Panc1 (cell line): ENCODE results near the gene GUK1. TPM values are rescaled to one million over a fixed set of nuclear protein-coding genes. Genes with fewer than 3 reads are reported as not detected.

Source experiments
- ATAC-seq: fragments of 200-7000 bp; cut with Tn5 transposase; 2 replicates; pipeline ENCODE4 v1.9.1; 2020; ENCODE audit warnings: mild to moderate bottlenecking, moderate library complexity
- BruUV-seq: library from RNA; stranded (reverse); fragments of 400-500 nt; replicated peaks from 2 replicates; lab custom pipeline; 2021; lab: Mats Ljungman, UMichigan
- CTCF ChIA-PET: fragments of 300-600 bp; sonication (Branson Sonifier 250); formaldehyde crosslinking; loops from one replicate; lab custom pipeline; 2022; ENCODE audit warnings: antibody characterized with exemption; lab: Charles Lee
- POLR2A ChIA-PET: fragments of 300-600 bp; sonication (Branson Sonifier 250); formaldehyde crosslinking; loops from one replicate; lab custom pipeline; 2022; ENCODE audit warnings: antibody characterized with exemption; lab: Charles Lee
- DNase-seq: peaks from one replicate; pipeline ENCODE4 v3.0.0-alpha.2; 2010; ENCODE audit warnings: low read depth, low spot score
- H3K27ac ChIP-seq: 2 replicates; pipeline ENCODE4 v1.5.1; 2011; ENCODE audit warnings: mild to moderate bottlenecking, low read length, inconsistent platforms
- H3K27me3 ChIP-seq: fragments of 200-500 bp; sonication (Bioruptor generic); 2 replicates; pipeline ENCODE4 v1.6.0; 2014; ENCODE audit warnings: low read length, inconsistent platforms; ENCODE audit not compliant: control insufficient read depth, insufficient read depth
- H3K36me3 ChIP-seq: fragments of 200-500 bp; sonication (Bioruptor generic); 2 replicates; pipeline ENCODE4 v1.5.1; 2014; ENCODE audit warnings: inconsistent platforms, mild to moderate bottlenecking, low read length, moderate library complexity; ENCODE audit not compliant: control insufficient read depth, insufficient read depth
- H3K4me1 ChIP-seq: 2 replicates; pipeline ENCODE4 v1.5.1; 2011; ENCODE audit warnings: inconsistent platforms, mild to moderate bottlenecking, low read length, moderate library complexity; ENCODE audit not compliant: control insufficient read depth, insufficient read depth
- H3K4me3 ChIP-seq, 2 experiments: 2 replicates each; pipeline ENCODE4 v1.5.1; 2011 to 2012; ENCODE audit warnings: low read depth in 2 of 2, low read length in 2 of 2, mild to moderate bottlenecking in 2 of 2, inconsistent platforms in 1 of 2, moderate library complexity in 1 of 2
- H3K9me3 ChIP-seq: fragments of 200-500 bp; sonication (Bioruptor generic); 2 replicates; pipeline ENCODE4 v1.5.1; 2014; ENCODE audit warnings: low read depth, mild to moderate bottlenecking, inconsistent platforms, low read length, moderate library complexity; ENCODE audit not compliant: control insufficient read depth, insufficient read depth
- CTCF ChIP-seq: fragments of 450-650 bp; IDR thresholded peaks from 2 replicates; pipeline ENCODE4 v1.5.1; 2017; ENCODE audit warnings: mild to moderate bottlenecking
- POLR2AphosphoS5 ChIP-seq: IDR thresholded peaks from 2 replicates; pipeline ENCODE4 v1.6.1; 2012; ENCODE audit warnings: mild to moderate bottlenecking, low read depth, low read length, moderate library complexity
- REST ChIP-seq, 2 experiments: IDR thresholded peaks; 2 replicates each; pipeline ENCODE4 v1.6.1; 2011 to 2012; ENCODE audit warnings: low read depth in 2 of 2, control low read depth in 1 of 2, low read length in 1 of 2, mild to moderate bottlenecking in 1 of 2, moderate library complexity in 1 of 2; ENCODE audit not compliant: insufficient read depth in 1 of 2
- SIN3A ChIP-seq: IDR thresholded peaks from 2 replicates; pipeline ENCODE4 v1.6.1; 2012; ENCODE audit warnings: low read depth, mild to moderate bottlenecking, low read length, moderate library complexity, borderline replicate concordance; ENCODE audit not compliant: insufficient read depth
- TCF7L2 ChIP-seq: IDR thresholded peaks from 2 replicates; pipeline ENCODE4 v1.6.1; 2011; ENCODE audit warnings: mild to moderate bottlenecking, low read depth, low read length, inconsistent platforms
- in situ Hi-C: cut with HindIII; loops from 2 replicates; pipeline ENCODE4 v1.10.0; 2016; ENCODE audit warnings: low sequenced_read_pairs, low pct_unique_long_range_greater_than_20kb
- intact Hi-C: fragments of 100-400 bp; cut with micrococcal nuclease; formaldehyde crosslinking; loops from one replicate; pipeline ENCODE4 v1.10.0; 2022; ENCODE audit not compliant: unreplicated experiment
- total RNA-seq: library from RNA; stranded (reverse); gene quantifications from one replicate; pipeline ENCODE4 v1.2.1, GENCODE V29; 2021; ENCODE audit not compliant: unreplicated experiment

GUK1 gene
- total RNA-seq, 1 experiment from 2014 or later, result 188 TPM

GRCh38 chr1:228120351-228120750, 19.7 kb upstream of the GUK1 start:
- no TSS peak for BruUV-seq
- no peak for ATAC-seq
- POLR2A ChIA-PET, result no interaction called here

GRCh38 chr1:228120857-228121489, 19.1 kb upstream of the GUK1 start:
- POLR2A ChIA-PET, result no interaction called here
- no TSS peak for BruUV-seq
- peaks cover 9% of the 10 kb centered on the region; the same call in 1 of the 2 replicates for H3K9me3 ChIP-seq
- intact Hi-C loops (no loop called here), in situ Hi-C loops (no loop called here)
- DNase-seq (no peak), ATAC-seq (no peak)
- TF ChIP-seq POLR2AphosphoS5, result no peak
- TF ChIP-seq SIN3A, result no peak
- TF ChIP-seq REST (IDR thresholded peaks at IDR 0.05; ENCODE audit: insufficient read depth in 1 of 2, low read depth in 2 of 2, low read length in 1 of 2), result no peak
- TF ChIP-seq TCF7L2, result no peak
- no peak for TF ChIP-seq CTCF
- H3K27ac ChIP-seq, result no peak overlapping the region
- H3K36me3 ChIP-seq, result no peaks in the 10 kb centered on the region; the same call in 1 of the 2 replicates
- CTCF ChIA-PET, result interaction anchor here (1.1 kb wide), 1 partner anchor 10 kb away, joined by 14 read pairs; no protein-coding TSS in a partner anchor
- no peak overlapping the region for H3K4me3 ChIP-seq
- H3K4me1 ChIP-seq, result no peaks in the 10 kb centered on the region
- no peaks in the 10 kb centered on the region; the same call in 1 of the 2 replicates for H3K27me3 ChIP-seq

More at GRCh38 chr1:228120351-228120750, 19.7 kb upstream of the GUK1 start:
- Histone ChIP-seq H3K4me1 (no peaks in the 10 kb centered on the region), H3K9me3 (peaks cover 9% of the 10 kb centered on the region; the same call in 1 of the 2 replicates), H3K27me3 (no peaks in the 10 kb centered on the region; the same call in 1 of the 2 replicates), H3K36me3 (no peaks in the 10 kb centered on the region; the same call in 1 of the 2 replicates), H3K27ac (no peak overlapping the region), H3K4me3 (no peak overlapping the region)
- DNase-seq, result no peak
- CTCF ChIA-PET, result no interaction called here
- intact Hi-C loops (no loop called here), in situ Hi-C loops (no loop called here)
- TF ChIP-seq POLR2AphosphoS5 (no peak), REST (IDR thresholded peaks at IDR 0.05; ENCODE audit: insufficient read depth in 1 of 2, low read depth in 2 of 2, low read length in 1 of 2) (no peak), CTCF (no peak), SIN3A (no peak), TCF7L2 (no peak)
